HG03139 (cell line): ENCODE measurements around the gene ARHGAP6.

Experiments used
- ATAC-seq: cut with Tn5 transposase; IDR thresholded peaks from one replicate; pipeline ENCODE4 v1.9.1; 2021; ENCODE audit not compliant: unreplicated experiment

ARHGAP6 gene

GRCh38 chrX:11434607-11435006, 231.1 kb downstream of the ARHGAP6 start:
- no peak for ATAC-seq

- no peak for ATAC-seq
Measured at GRCh38 chrX:11431786-11432185, 233.9 kb downstream of the ARHGAP6 start.

- ATAC-seq, result no peak
Measured at GRCh38 chrX:11430271-11430670, 235.4 kb downstream of the ARHGAP6 start.

- no peak for ATAC-seq
Measured at GRCh38 chrX:11429538-11430085, 236.1 kb downstream of the ARHGAP6 start.

- ATAC-seq, result no peak
Measured at GRCh38 chrX:11427453-11428071, 238.2 kb downstream of the ARHGAP6 start.

- ATAC-seq, result no peak
Measured at GRCh38 chrX:11426712-11427452, 238.8 kb downstream of the ARHGAP6 start.

GRCh38 chrX:11424903-11425674, 240.6 kb downstream of the ARHGAP6 start:
- no peak for ATAC-seq

- ATAC-seq, result no peak
Measured at GRCh38 chrX:11423949-11424348, 241.8 kb downstream of the ARHGAP6 start.

GRCh38 chrX:11423362-11423818, 242.3 kb downstream of the ARHGAP6 start:
- peak; percentile 90 for ATAC-seq

GRCh38 chrX:11422525-11422857, 243.2 kb downstream of the ARHGAP6 start:
- no peak for ATAC-seq

- no peak for ATAC-seq
Measured at GRCh38 chrX:11421805-11422524, 243.8 kb downstream of the ARHGAP6 start.

- no peak for ATAC-seq
Measured at GRCh38 chrX:11420851-11421250, 244.9 kb downstream of the ARHGAP6 start.

- no peak for ATAC-seq
Measured at GRCh38 chrX:11419102-11419501, 246.6 kb downstream of the ARHGAP6 start.

GRCh38 chrX:11416600-11416999, 249.1 kb downstream of the ARHGAP6 start:
- ATAC-seq, result no peak

GRCh38 chrX:11414091-11414490, 251.6 kb downstream of the ARHGAP6 start:
- no peak for ATAC-seq

- ATAC-seq, result no peak
Measured at GRCh38 chrX:11412715-11413623, 252.8 kb downstream of the ARHGAP6 start.

GRCh38 chrX:11409957-11410356, 255.8 kb downstream of the ARHGAP6 start:
- no peak for ATAC-seq

- ATAC-seq, result no peak
Measured at GRCh38 chrX:11408783-11409182, 256.9 kb downstream of the ARHGAP6 start.

- no peak for ATAC-seq
Measured at GRCh38 chrX:11408109-11408405, 257.7 kb downstream of the ARHGAP6 start.
